Stomach (tissue), 4 donors: ENCODE data around the gene ACP4.

Experiments used
- EP300 ChIP-seq: sonication (generic); formaldehyde crosslinking; IDR thresholded peaks from one replicate; pipeline ENCODE4 v1.6.1; 2017; ENCODE audit warnings: antibody characterized with exemption
- TF ChIP-seq, protein P1 (sequence below), 7 experiments: fragments of 450-650 bp in 4 of 7; fragments of 200-600 bp in 3 of 7; sonication (generic) in 3 of 7; IDR thresholded peaks; one replicate each; pipeline ENCODE4 v1.5.1; 2016 to 2019; ENCODE audit warnings: antibody characterized with exemption in 7 of 7, control low read depth in 2 of 7, mild to moderate bottlenecking in 1 of 7

DNA sequence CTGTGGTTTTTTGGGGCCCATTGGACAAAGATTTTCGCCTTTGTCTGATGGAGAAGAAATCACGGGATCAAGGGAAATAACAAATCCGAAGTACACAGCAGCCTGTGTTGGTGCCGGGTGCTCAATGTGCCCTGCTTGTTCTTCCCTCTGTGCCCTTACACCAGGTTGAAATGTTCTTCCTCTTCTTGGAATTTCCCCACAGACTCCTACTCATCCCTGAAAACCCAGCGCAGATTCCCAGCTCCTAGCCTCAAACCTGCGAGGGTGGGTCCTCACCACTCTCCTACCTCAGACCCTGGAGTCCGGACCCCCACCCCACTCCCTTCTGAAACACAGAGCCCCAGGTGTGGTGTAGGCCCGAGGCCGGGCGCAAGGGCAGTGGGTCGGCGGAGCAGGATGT, 4.9 kb upstream of the ACP4 start:
- no peak for TF ChIP-seq EP300
- TF ChIP-seq, protein P1, sequence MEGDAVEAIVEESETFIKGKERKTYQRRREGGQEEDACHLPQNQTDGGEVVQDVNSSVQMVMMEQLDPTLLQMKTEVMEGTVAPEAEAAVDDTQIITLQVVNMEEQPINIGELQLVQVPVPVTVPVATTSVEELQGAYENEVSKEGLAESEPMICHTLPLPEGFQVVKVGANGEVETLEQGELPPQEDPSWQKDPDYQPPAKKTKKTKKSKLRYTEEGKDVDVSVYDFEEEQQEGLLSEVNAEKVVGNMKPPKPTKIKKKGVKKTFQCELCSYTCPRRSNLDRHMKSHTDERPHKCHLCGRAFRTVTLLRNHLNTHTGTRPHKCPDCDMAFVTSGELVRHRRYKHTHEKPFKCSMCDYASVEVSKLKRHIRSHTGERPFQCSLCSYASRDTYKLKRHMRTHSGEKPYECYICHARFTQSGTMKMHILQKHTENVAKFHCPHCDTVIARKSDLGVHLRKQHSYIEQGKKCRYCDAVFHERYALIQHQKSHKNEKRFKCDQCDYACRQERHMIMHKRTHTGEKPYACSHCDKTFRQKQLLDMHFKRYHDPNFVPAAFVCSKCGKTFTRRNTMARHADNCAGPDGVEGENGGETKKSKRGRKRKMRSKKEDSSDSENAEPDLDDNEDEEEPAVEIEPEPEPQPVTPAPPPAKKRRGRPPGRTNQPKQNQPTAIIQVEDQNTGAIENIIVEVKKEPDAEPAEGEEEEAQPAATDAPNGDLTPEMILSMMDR (IDR thresholded peaks at IDR 0.05): no peak
